Activated CD4-positive, CD25-positive, alpha-beta regulatory T cell treated with anti-CD3 and anti-CD28 coated beads, Interleukin-2, amount 50 U/mL, for 24 hours (primary cell): ENCODE measurements around the gene PON2.
"Not testable (repeated sequence)": the region's sequence is repeated elsewhere in the genome, so short reads cannot be mapped to it uniquely, and the experiment has no call there.

ENCODE experiments used
- ATAC-seq, 2 donors: fragments of 150-1000 bp; cut with Tn5 transposase; one replicate each; pipeline ENCODE4 v1.10.0; 2021; ENCODE audit warnings: mild to moderate bottlenecking in 1 of 2, moderate library complexity in 1 of 2

Gene PON2

DNA sequence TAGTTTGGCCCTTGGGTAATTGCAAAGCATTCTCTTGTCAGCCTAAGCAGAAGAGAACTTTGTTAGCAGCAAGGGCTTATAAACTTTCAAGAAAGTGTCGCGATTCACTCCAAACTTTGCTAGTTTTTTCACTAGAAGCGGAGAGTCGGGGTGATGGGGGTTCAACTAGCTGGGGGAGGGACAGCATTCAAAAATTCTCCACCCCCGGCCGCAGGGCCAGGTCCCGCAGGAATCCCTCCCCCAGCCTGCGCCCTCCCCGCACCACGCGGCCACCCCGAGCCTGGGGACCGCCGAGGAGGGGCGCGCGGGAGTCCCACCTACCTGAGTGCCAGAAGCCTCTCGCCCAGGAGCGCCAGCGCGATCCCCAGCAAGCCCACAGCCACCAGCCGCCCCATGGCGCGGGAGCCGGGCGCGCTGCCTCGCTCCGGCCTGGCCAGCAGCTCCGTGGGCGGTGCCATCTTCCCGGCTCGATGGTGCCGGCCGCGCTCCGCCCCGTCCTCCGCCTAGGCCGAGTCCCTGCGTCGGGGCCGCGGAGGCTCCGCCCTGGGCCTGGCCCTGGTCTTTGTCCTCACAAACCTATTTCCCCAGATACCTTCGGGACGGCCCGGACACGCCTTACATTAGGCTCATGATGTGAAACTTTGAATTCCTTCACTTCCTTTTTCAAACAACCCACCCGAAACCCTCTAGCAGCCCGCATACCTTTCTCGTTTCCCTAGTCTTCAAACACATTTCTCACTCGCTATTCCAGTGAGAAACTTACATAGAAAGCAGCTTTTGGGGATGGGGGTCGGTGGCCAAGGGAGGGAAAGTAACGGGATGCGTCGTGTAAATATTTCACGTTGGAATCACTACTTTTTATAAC is at the start of gene PON2:
PON2 (minus strand) TSS at position 472 of the 865 bp plus-strand sequence; CDS start at position 395, 77 bp downstream.
- peak; percentile 66 to 82 for ATAC-seq

DNA sequence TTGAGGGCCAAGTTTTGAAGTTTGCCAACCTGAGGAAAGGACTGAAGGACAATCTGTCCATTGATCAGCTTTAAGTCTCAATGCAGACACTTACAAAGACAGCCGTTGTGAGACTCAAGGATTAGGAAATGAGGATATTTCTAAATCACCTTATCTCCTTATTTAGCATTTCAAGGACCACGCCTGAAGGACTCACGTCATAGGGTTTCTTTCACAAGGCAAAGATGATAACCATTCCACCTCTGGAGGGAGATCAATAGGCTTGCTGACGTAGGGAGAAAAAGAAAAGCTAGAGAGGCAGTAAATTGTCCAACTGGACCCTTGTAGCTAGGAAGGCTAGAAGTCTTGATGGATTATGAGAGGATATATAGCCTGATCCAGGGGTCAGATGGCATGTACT is 47.6 kb upstream of the PON2 start:
- no peak for ATAC-seq

DNA sequence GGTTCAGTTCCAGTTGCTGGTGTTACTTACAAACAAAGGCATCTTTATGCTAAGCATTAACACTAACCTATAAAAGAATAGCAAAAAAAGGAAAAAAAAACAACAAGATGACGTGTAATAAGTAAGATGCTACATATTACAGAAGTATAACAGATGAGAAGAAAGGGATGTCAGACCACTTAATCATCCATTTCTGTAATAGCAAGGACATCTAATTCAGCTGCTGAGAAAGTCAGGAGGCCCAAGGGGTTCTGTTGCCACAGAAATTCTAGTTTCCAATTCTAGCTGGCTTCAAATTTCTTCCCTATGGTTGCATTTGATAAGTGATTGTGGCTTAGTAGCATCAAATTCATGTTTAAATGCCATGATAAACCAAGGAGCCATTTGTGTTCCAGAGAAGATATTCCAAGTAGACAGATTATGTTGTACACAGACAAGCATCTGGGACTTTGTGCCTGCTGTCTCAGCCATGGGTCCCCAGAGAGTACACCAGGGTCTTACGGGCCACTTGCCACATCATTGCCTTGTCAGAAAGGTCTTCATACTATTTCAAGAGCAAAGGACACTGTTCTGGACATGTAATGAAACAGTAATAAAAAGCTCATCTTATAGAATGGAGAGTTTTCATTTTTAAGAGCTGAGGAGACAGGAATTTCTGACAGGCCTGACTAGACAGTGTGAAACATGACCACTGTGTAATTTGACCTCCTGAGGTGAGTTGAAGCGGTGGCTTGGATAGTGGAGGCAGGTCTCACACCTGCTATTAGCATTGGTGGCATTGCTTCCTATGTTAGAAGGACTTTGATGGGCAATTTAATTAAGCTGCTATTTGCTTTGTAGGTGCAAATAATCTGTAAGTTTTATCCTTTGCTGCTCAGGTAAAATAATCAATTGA is 46.7 kb upstream of the PON2 start:
- no peak for ATAC-seq

DNA sequence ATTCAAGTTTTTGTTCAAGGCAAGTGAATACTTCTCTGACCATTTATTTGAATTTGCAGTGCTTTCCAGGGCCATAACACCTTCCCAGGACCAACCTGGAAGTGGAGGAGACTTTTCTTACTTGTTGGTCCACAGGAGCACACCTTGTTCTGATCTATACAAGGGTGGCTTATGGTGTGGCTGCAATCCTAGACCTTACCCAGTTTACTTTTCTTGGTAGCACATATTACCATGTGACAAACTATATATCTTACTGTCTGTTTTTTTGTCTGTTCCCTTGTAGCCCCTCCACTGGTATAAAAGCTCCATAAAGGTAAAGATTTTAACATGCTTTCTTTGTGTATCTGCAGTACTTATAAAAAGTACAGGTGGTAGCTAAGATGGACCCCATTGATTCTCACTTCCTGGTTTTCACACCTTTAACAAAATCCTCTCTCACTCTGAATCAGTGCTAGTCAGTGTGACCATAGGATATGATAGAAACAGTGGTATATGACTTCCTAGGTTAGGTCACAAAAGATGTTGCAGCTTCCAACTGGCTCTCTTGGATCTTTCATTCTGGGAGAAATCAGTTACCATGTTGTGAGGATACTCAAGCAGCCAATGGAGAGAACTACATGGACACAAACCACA is 45.3 kb upstream of the PON2 start:
- ATAC-seq: peak in 1 of 2 donors; percentile 35

DNA sequence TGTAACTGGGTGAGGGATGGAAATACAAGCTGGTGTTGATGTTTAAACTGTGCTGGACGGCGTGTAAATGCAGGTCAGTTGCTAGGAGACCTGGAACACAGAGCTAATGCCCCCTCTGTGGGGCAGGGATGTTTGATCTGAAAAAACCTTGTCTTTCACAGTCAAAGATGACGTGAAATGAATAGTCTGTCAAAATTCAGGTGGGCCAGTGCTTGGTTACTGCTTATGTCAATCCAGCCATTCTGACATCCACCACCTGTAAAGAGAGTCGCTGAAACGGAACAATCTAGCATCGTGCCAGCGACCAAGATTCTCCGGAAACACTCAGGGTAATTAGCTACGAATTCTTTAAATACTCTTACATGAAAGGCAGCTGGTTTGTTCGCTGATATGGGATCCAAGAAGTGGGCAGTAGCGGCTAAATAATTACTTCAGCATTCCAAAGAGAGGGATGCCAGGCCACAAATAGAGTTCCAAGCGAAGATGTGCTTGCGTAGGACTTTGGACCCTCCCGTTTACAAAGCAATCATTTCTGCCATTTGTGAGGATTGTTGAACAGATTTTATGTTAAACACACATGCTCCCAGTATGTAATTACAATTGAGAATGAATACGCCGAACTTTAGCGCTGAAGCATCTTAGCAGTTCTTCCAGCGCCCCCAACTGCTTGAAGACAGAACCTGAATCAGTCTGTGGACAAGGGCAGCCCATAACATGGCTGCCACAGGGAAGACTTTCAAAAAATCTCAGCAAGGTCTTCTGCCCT is 43.6 kb upstream of the PON2 start:
- no peak for ATAC-seq

DNA sequence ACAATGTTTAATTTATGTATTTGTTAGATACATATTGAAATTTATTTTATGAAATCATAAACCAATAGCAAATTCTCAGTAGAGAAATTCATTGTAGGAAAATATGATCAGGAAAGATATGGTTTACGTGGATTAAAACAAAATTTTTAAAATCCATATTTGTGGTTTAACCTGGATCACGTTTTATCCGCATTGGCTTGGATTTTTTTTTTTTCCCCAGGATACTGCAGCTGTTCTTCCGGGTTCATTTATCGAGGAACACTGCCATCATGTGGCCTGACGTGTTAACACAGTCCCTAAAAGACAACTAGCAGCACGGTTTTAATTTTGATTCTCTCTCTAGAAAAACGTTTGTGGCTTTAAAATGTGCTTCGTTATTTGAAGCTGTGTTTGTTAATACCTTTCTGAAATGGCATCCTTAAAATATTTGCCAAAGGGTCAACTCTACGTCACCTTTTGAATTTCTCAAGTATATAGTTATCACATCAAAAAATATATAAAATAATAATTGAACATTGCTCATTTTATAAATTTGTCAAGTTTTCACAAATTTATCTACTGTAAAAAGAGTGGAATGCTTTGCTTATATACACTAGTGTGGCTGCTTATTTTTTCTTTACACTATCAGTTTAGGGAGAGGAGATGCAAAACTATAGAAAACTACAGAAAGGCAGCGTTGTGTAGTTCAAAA is 42.2 kb upstream of the PON2 start:
- no peak for ATAC-seq

DNA sequence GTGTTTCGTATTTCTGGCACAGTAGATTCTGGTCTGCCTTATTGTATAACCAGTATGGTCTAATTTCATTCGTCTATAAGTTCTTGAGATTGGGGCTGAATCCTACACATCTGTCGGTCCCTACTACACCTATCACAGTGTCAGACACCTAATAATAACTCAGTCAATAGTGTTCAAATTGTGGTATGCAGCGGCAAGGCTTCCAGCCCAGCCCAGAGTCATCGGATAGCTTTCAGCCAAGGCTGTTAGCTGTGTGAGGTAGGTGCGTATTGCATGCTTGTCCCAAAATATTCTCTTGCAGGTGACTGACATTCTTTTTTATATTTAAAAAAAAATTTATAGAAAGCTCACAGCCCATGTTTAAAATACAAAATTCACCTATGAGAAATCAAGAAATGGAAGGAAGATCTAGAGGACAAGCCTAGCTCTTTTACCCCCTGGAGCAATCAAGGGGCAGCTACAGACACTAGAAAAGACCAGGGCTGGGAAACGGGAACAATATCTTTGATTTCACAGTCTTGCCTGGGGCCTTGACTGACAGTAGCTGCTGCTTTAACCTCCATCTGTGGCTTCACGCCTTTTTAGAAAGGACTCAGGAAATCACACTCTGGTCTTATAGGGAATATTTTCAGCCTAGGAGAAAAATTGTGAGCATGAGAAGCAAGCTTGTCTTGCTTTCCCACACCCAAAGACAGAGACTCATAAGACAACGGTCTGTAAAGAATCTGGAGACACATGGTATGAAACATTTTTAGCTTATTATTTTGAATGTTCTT is 41.4 kb upstream of the PON2 start:
- ATAC-seq: no peak

DNA sequence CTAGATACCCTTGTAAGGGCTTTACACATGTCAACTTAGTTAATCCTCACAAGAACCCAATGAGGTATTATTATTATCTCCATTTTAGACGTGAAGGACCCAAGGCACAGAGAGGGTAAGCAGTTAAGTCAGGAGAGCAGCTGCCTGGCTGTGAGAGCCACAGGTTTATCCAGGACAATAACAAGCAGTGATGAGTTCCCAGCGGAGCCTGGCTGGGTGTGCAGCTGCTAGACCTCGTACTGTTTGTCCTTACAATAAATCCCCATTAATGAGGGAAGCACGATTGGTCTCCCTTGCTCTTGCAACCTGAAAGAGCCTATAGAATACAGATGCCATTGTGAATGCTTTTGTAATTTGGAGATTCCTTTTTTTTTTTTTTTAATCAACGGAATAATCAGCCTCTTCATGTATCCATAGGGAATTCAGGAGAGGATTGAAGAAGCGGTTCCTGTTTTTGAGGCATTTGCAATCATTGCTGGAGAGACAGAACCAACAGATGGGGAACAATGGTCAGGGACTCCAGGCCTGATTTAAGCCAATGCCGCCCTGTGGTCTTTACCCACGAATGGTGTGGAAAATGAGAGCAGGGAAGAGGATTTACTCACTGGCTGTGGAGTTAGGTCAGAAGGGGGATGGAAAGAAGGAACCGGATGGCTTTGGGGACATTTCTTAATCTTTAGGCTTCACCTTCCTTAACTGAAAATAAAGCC is 38.6 kb upstream of the PON2 start:
- no peak for ATAC-seq

DNA sequence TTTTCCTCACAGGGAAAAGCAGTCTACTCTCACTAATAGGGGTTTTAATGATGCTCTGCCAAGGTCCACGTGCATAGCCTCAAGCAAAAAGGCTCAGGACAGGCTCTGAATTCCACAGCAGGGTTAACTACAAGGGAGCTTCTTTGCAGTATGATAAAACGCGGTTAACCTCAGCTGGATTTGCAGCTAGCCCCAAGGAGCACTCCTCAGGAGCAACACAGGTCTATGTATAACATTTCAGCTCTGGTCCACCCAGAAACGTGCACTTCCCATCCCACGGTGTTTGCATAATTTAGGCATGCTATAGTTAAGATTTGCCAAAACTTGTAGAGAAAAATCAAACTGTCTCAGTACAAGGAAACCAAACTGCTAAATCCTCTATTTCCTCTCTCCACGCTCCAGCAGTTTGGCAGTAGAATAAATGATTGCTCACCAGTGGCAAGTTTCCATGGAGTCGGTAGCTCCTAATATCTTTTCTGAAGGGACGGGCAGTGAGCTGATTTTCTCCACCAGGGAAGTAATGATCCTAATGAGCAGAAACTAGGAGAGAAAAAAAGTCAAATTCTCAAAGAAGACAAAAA is 37.8 kb upstream of the PON2 start:
- ATAC-seq: no peak

DNA sequence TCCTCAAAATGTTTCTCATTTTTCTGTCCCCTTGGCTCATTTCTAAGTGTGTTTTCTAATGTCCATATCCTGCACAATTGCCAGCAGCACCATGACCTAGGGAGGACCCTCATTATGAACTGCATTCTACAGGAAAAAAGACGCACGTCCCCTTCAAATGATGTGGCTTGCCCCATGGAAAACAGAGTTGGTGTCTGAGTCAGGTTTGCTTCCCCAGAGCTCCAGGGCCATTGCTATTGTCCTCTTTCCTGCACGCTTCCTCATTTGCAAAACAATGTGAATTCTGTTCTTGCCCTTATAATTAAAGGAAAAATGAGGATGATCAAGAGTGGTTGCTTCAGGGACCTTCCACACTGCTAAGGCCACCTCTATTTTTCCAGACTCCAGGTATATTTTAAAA is 36.2 kb upstream of the PON2 start:
- ATAC-seq: no peak

DNA sequence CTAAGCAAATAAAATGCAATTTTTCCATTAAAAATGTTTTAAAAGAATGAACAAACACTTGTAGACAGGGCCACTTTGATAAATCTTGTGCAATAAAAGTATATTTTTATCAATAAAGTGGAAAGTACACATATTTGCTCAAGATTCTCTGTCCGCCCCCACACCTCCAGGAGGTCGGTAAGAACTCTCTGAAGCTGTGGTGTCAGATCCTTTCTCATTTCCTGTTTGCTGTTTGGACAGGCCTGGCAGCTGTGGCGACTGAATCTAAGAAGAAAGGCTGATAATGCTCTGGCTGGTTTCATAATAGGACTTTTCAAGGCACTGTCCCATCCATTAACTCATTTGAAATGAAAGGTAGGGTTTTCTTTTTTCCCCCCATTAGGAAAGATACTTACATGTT is 35.6 kb upstream of the PON2 start:
- ATAC-seq: no peak

DNA sequence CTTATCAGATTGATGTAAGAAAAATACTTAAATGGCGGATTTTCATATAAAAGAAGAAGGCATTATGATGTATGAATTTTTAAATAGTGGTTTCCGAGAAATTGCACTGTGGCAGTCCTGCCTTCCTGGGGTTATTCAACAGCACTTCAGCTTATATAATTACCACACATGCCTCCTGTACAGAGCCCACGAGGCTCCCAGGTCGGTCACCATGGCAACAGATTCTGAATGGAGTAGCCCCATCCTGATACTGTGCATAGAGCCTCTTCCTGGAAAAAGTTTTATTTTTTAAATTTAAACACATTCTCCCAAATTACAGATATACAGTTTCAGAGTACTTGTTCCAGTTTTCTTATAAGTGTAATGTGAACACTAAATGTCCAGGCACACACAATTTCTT is 35.0 kb upstream of the PON2 start:
- ATAC-seq: no peak

DNA sequence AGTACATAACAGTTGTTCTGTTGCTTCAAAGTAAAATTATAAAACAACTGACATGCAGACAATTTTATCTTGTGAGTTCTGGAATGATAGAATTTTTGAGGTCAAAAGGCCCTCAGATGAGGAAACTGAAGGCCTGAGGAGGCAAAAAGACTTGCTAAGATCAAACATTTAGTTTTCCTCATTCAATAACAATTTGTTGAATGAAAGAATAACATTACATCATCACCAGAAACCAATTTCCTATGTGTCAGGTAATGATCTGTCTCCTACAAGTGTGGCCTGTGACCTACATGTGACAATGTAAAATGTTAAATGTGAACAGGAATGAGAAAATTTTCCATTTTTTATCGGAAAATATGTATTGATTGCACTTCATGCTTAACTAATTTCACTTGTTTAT is 34.4 kb upstream of the PON2 start:
- ATAC-seq: no peak

DNA sequence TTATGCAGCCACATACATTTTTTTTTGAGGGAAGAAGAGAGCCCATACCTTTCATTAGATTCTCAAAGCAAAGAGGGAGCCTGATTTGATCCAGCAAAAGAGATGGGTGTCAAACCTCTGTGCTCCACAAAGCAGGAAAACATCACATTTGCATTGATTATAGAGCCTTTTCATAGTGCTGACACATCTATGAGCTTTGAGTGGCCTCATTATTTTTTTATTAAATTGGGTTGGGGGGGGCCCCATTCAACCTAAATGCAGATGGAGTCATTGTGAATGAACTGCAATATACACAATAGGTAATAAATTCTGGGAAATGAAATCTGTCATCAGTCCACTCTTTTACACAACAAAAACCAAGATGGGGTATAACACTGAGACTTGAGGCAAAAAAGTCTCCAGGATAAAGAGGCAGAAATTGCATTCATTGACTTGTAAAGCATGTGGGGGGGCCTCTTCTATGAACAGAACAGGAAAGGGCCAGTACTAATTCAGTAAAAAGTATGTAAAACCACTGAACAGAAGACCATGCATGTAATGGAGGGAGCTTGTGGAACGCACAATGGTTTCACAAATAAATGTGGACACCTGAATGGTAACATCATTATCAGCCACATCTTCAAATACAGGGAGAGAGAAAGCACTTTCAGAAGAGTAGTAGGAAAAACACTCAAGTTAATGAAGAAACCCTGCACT is 33.2 kb upstream of the PON2 start:
- no peak for ATAC-seq

DNA sequence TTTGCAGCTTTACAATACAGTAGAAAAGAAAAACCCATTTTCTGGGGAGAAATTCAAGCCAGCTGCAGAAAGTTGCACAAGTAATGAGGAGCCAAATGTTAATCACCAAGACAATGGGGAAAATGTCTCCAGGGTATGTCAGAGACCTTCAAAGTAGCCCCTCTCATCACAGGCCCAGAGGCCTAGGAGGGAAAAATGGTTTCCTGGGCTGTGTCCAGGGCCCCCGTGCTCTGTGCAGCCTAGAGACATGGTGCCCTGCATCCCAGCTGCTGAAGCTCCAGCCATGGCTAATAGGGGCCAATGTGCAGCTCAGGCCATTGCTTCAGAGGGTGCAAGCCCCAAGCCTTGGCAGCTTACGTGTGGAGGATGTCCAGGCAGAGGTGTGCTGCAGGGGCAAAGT is 25.8 kb upstream of the PON2 start:
- not testable (repeated sequence) for ATAC-seq

DNA sequence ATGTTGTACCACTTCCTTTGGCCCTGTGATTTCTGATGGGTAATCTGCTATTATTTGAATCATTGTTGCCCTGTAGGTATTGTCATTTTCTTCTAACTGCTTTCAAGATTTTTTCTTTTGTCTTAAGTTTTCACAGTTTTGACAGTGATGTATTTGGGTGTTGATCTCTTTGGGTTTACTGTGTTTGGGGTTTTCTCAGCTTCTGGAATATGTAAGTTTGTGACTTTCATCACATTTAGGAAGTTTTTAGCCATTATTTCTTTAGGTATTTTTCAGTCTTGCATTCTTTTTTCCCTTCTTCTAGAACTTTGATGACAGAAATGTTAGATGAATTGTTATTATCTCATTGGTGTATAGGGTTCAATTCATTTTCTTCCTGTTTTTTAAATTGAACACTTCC is 23.1 kb upstream of the PON2 start:
- no peak for ATAC-seq

DNA sequence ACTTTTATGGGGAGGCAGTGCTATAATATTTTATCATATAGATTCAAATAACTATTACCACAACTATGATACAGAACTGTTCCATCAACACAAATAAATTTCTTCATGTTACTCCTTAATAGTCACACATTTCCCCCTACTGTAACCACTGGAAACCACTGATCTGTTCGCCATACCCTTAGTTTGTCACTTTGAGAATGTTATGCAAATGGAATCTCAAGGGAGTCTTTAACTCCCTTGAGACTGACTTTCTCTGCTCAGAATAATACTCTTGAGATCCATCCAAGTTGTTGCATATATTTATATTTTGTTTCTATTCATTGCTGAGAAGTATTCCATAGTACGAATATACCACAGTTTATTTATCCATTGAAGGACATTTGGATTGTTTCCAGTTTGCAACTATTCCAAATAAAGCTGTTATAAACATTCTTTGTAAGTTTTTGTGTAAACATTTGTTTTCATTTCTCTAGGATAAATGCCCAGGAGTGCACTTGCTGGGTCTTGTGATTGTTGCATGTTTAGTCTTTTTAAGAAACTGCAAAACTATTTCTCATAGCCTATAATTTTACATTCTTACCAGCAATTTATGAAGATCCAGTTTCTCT is 19.7 kb upstream of the PON2 start:
- ATAC-seq: no peak

DNA sequence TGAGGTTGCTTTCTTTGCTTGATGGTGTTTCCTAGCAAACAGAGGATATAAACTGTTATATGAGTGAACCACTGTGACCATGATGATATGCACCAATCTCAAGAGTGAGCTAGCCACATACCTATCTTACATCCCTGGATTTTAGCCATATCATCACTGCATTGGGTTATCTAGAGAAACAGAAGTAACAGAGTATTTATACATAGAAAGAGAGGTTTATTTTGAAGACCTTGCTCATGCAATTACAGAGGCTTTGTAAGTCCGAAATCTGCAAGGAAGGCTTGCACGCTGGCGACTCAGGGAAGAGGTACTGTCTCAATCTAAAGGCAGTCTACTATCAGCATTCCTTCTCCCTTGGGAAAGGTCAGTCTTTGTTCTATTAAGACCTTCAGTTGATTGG is 11.8 kb upstream of the PON2 start:
- no peak for ATAC-seq

DNA sequence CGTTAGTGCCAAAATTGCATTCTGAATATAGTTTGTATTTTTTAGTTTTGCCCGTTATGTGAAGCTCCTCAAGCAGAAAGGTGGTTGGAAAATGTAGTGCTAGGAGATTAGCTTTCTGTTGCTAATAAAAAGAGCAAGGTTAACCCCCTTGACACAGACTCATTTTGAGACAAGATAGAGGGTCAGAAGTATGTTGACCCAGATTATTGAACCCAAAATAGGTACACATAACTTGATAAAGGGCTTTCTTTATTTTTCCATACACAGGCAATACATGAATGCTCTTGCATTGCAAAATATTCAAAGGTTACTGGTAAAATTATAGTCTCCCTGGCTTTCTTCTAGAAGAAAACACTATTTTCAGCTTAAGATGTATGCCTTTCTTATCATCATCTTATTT is 10.0 kb upstream of the PON2 start:
- no peak for ATAC-seq
